Glomerular visceral epithelial cell (primary cell): ENCODE results near the gene FRS2.

Experiments
- DNase-seq: peaks from one replicate; pipeline ENCODE4 v3.0.0-alpha.2; 2016; ENCODE audit errors: extremely low spot score

The FRS2 gene

GRCh38 chr12:69527506-69528272, 57.5 kb downstream of the FRS2 start:
- DNase-seq: no peak

- no peak for DNase-seq
Measured at GRCh38 chr12:69529021-69529420, 58.8 kb downstream of the FRS2 start.

GRCh38 chr12:69533844-69534243, 63.7 kb downstream of the FRS2 start:
- DNase-seq: no peak

GRCh38 chr12:69534389-69534822, 64.2 kb downstream of the FRS2 start:
- peak; percentile 94 for DNase-seq

- DNase-seq: peak; percentile 5
Measured at GRCh38 chr12:69540987-69541386, 70.8 kb downstream of the FRS2 start.

GRCh38 chr12:69544087-69544486, 73.9 kb downstream of the FRS2 start:
- no peak for DNase-seq

- no peak for DNase-seq
Measured at GRCh38 chr12:69545081-69545480, 74.9 kb downstream of the FRS2 start.

- no peak for DNase-seq
Measured at GRCh38 chr12:69546693-69547438, 76.7 kb downstream of the FRS2 start.

GRCh38 chr12:69548687-69549086, 78.5 kb downstream of the FRS2 start:
- no peak for DNase-seq

- no peak for DNase-seq
Measured at GRCh38 chr12:69550569-69551350, 80.6 kb downstream of the FRS2 start.

- DNase-seq: peak; percentile 38
Measured at GRCh38 chr12:69553628-69554248, 83.5 kb downstream of the FRS2 start.

GRCh38 chr12:69555461-69555860, 85.3 kb downstream of the FRS2 start:
- DNase-seq: peak; percentile 50

- DNase-seq: no peak
Measured at GRCh38 chr12:69556383-69556782, 86.2 kb downstream of the FRS2 start.

- DNase-seq: no peak
Measured at GRCh38 chr12:69563166-69563762, 93.1 kb downstream of the FRS2 start.

- no peak for DNase-seq
Measured at GRCh38 chr12:69566603-69567002, 96.4 kb downstream of the FRS2 start.

- peak; percentile 23 for DNase-seq
Measured at GRCh38 chr12:69569236-69569635, 99.0 kb downstream of the FRS2 start.

- DNase-seq: peak; percentile 77
Measured at GRCh38 chr12:69570000-69570516, 99.9 kb downstream of the FRS2 start.

- DNase-seq: peak; percentile 61
Measured at GRCh38 chr12:69570545-69571399, 100.6 kb downstream of the FRS2 start.

GRCh38 chr12:69575346-69575745, 105.2 kb downstream of the FRS2 start:
- DNase-seq: no peak

- DNase-seq: no peak
Measured at GRCh38 chr12:69578283-69578682, 108.1 kb downstream of the FRS2 start.
